Natural killer cell (primary cell): ENCODE measurements around the gene ABI3BP. TPM values are rescaled to one million over a fixed set of nuclear protein-coding genes. Genes with fewer than 3 reads are reported as not detected.

ENCODE experiments used
- ATAC-seq, 3 donors: fragments of 150-1000 bp in 2 of 3; fragments of 200-7000 bp in 1 of 3; cut with Tn5 transposase; 1 replicate in 1 of 3; 2 replicates in 2 of 3; pipeline ENCODE4 v1.10.0; 2021; ENCODE audit warnings: mild to moderate bottlenecking in 2 of 3, moderate library complexity in 2 of 3
- DNase-seq, 2 donors: peaks; one replicate each; pipeline versions ENCODE4 v3.0.0 to v3.0.0-alpha.2; 2013 to 2021; ENCODE audit warnings: mixed read lengths in 1 of 2
- H3K27ac ChIP-seq: one replicate; pipeline ENCODE4 v1.5.1; 2013; ENCODE audit warnings: mild to moderate bottlenecking, low read length
- H3K27me3 ChIP-seq: one replicate; pipeline ENCODE4 v1.6.1; 2013; ENCODE audit warnings: low read length; ENCODE audit not compliant: control insufficient read depth, insufficient read depth
- H3K36me3 ChIP-seq: one replicate; pipeline ENCODE4 v1.6.1; 2013; ENCODE audit warnings: low read length; ENCODE audit not compliant: control insufficient read depth, insufficient read depth
- H3K4me1 ChIP-seq: one replicate; pipeline ENCODE4 v1.6.1; 2013; ENCODE audit warnings: low read length; ENCODE audit not compliant: control insufficient read depth, insufficient read depth
- H3K4me3 ChIP-seq: one replicate; pipeline ENCODE4 v1.5.1; 2013; ENCODE audit warnings: low read length
- H3K9me3 ChIP-seq: one replicate; pipeline ENCODE4 v1.6.1; 2013; ENCODE audit warnings: low read length; ENCODE audit not compliant: control insufficient read depth, insufficient read depth
- H3K27ac Mint-ChIP-seq, 2 donors: one replicate each; pipeline ENCODE4 v1.8.0; 2022; ENCODE audit warnings: mild to moderate bottlenecking in 2 of 2, mixed read lengths in 2 of 2, moderate library complexity in 1 of 2
- H3K27me3 Mint-ChIP-seq, 2 donors: one replicate each; pipeline ENCODE4 v1.8.0; 2022; ENCODE audit warnings: low read depth in 2 of 2, mixed read lengths in 2 of 2
- H3K36me3 Mint-ChIP-seq: one replicate; pipeline ENCODE4 v1.8.0; 2022; ENCODE audit warnings: mixed read lengths
- H3K4me1 Mint-ChIP-seq, 2 donors: one replicate each; pipeline ENCODE4 v1.8.0; 2022; ENCODE audit warnings: mixed read lengths in 2 of 2
- H3K4me3 Mint-ChIP-seq: one replicate; pipeline ENCODE4 v1.8.0; 2022; ENCODE audit warnings: mild to moderate bottlenecking, moderate library complexity, mixed read lengths
- H3K9me3 Mint-ChIP-seq, 2 donors: one replicate each; pipeline ENCODE4 v1.8.0; 2022; ENCODE audit warnings: mixed read lengths in 2 of 2
- CTCF ChIP-seq: fragments of 200-600 bp; IDR thresholded peaks from one replicate; pipeline ENCODE4 v1.8.0; 2022; ENCODE audit warnings: antibody characterized with exemption
- WGBS: methylation state at CpG from one replicate; pipeline ENCODE4 v1.1.7; 2013; ENCODE audit warnings: missing lambda C conversion rate; ENCODE audit not compliant: insufficient coverage; 5-methylcytosine and 5-hydroxymethylcytosine counted together
- intact Hi-C: fragments of 100-400 bp; cut with micrococcal nuclease; formaldehyde crosslinking; loops from one replicate; pipeline ENCODE4 v1.14.2; 2022
- total RNA-seq, 4 donors: library from RNA; stranded (reverse); fragments of 120-200 nt in 1 of 4; gene quantifications; one replicate each; pipeline versions ENCODE4 v1.2.3 to v1.2.4, GENCODE V29; 2013 to 2022

The ABI3BP gene
- total RNA-seq, 3 donors from 2014 or later (not counting 1 experiment from before 2014, with no cell fraction given): not detected

- Mint-ChIP-seq H3K36me3 (no peaks in the 10 kb centered on the region), H3K27me3 (no peaks in the 10 kb centered on the region), H3K4me1 (no peaks in the 10 kb centered on the region), H3K27ac (no peak overlapping the region), H3K9me3 (peaks cover 8 to 11% of the 10 kb centered on the region in 2 donors), H3K4me3 (no peak overlapping the region)
- intact Hi-C loops: no loop called here
- no peak for TF ChIP-seq CTCF
- no peak for DNase-seq
- Histone ChIP-seq H3K9me3 (no peaks in the 10 kb centered on the region), H3K27me3 (no peaks in the 10 kb centered on the region), H3K4me1 (no peaks in the 10 kb centered on the region), H3K36me3 (no peaks in the 10 kb centered on the region), H3K27ac (no peak overlapping the region), H3K4me3 (no peak overlapping the region)
- 86% methylated on average over 1 of the region's 1 CpG for WGBS
- no peak for ATAC-seq
These were observed 30.2 kb downstream of the ABI3BP start for GRCh38 chr3:100963041-100963440.

GRCh38 chr3:100957261-100957986, 35.8 kb downstream of the ABI3BP start:
- H3K27ac Mint-ChIP-seq: no peak overlapping the region
- H3K4me3 ChIP-seq: no peak overlapping the region
- H3K4me1 ChIP-seq: no peaks in the 10 kb centered on the region
- no peak overlapping the region for H3K4me3 Mint-ChIP-seq
- no peaks in the 10 kb centered on the region for H3K27me3 Mint-ChIP-seq
- no peaks in the 10 kb centered on the region for H3K27me3 ChIP-seq
- intact Hi-C loops: no loop called here
- TF ChIP-seq CTCF: no peak
- H3K36me3 Mint-ChIP-seq: no peaks in the 10 kb centered on the region
- 84% methylated on average over 3 of the region's 3 CpGs for WGBS
- H3K36me3 ChIP-seq: no peaks in the 10 kb centered on the region
- H3K27ac ChIP-seq: no peak overlapping the region
- no peaks in the 10 kb centered on the region for H3K4me1 Mint-ChIP-seq
- DNase-seq (no peak), ATAC-seq (no peak)
- H3K9me3 ChIP-seq: no peaks in the 10 kb centered on the region
- H3K9me3 Mint-ChIP-seq: peaks cover 5 to 8% of the 10 kb centered on the region in 2 donors

- TF ChIP-seq CTCF: no peak
- peaks cover 5 to 9% of the 10 kb centered on the region in 2 donors for H3K9me3 Mint-ChIP-seq
- WGBS: 73% methylated on average over 2 of the region's 2 CpGs
- DNase-seq (no peak), ATAC-seq (no peak)
- H3K9me3 ChIP-seq: no peaks in the 10 kb centered on the region
- H3K4me1 ChIP-seq: no peaks in the 10 kb centered on the region
- H3K27me3 ChIP-seq: no peaks in the 10 kb centered on the region
- no peaks in the 10 kb centered on the region for H3K36me3 Mint-ChIP-seq
- no peak overlapping the region for H3K4me3 Mint-ChIP-seq
- no peaks in the 10 kb centered on the region for H3K36me3 ChIP-seq
- intact Hi-C loops: no loop called here
- H3K27ac Mint-ChIP-seq: no peak overlapping the region
- no peaks in the 10 kb centered on the region for H3K4me1 Mint-ChIP-seq
- no peak overlapping the region for H3K27ac ChIP-seq
- H3K4me3 ChIP-seq: no peak overlapping the region
- H3K27me3 Mint-ChIP-seq: no peaks in the 10 kb centered on the region
These were observed 36.9 kb downstream of the ABI3BP start for GRCh38 chr3:100956276-100956675.

GRCh38 chr3:100954990-100955389, 38.2 kb downstream of the ABI3BP start:
- Mint-ChIP-seq H3K9me3 (peaks cover 3 to 7% of the 10 kb centered on the region in 2 donors), H3K4me3 (no peak overlapping the region)
- intact Hi-C loops: no loop called here

More at GRCh38 chr3:100954990-100955389, 38.2 kb downstream of the ABI3BP start:
- no peak for TF ChIP-seq CTCF
- ATAC-seq: no peak
- 85% methylated on average over 3 of the region's 4 CpGs for WGBS
- Mint-ChIP-seq H3K27me3 (no peaks in the 10 kb centered on the region), H3K27ac (no peak overlapping the region), H3K36me3 (no peaks in the 10 kb centered on the region), H3K4me1 (no peaks in the 10 kb centered on the region)
- Histone ChIP-seq H3K36me3 (no peaks in the 10 kb centered on the region), H3K9me3 (no peaks in the 10 kb centered on the region), H3K4me1 (no peaks in the 10 kb centered on the region), H3K27ac (no peak overlapping the region), H3K4me3 (no peak overlapping the region), H3K27me3 (no peaks in the 10 kb centered on the region)
- DNase-seq: no peak
